Measurements from ENCODE around the gene TENM4. TPM values are rescaled to one million over a fixed set of nuclear protein-coding genes. Genes with fewer than 3 reads are reported as not detected.

The TENM4 gene
- total RNA-seq, 2 experiments from 2014 or later, result not detected

GRCh38 chr11:78635814-78636506 is 804.9 kb downstream of the TENM4 start:
- intact Hi-C loops (cut with micrococcal nuclease; ENCODE audit: unreplicated experiment), result no loop called here
- Histone ChIP-seq H3K4me1 (ENCODE audit: insufficient read depth, low read length, poor library complexity, severe bottlenecking) (no peaks in the 10 kb centered on the region), H3K27ac (ENCODE audit: low read depth, low read length, poor library complexity, severe bottlenecking) (no peak overlapping the region), H2AFZ (ENCODE audit: low read length) (no peak overlapping the region), H3K9me2 (ENCODE audit: insufficient read depth, low read length) (no peaks in the 10 kb centered on the region), H3K4me3 (ENCODE audit: low read depth, low read length, poor library complexity, severe bottlenecking) (no peak overlapping the region), H4K20me1 (ENCODE audit: insufficient read depth, low read length) (no peaks in the 10 kb centered on the region), H3K36me3 (ENCODE audit: insufficient read depth, low read length) (no peaks in the 10 kb centered on the region), H3K4me2 (ENCODE audit: low read length) (no peak overlapping the region), H3K79me2 (ENCODE audit: insufficient read depth, low read depth, low read length) (no peaks in the 10 kb centered on the region), H3K9me3 (ENCODE audit: low read length) (no peaks in the 10 kb centered on the region)
- TF ChIP-seq CTCF (conservative IDR thresholded peaks at IDR 0.05; ENCODE audit: low read length), result no peak
- no peak for TF ChIP-seq EZH2phosphoT487 (IDR thresholded peaks at IDR 0.05; ENCODE audit: borderline replicate concordance, low read depth, low read length)
- POLR2A ChIA-PET, result interaction anchor here (0.5 to 1.2 kb wide), 2 partner anchors 35 to 487 kb away, joined by 3 read pairs; no protein-coding TSS in a partner anchor
- no peak for DNase-seq (ENCODE audit: low spot score)
- CTCF ChIA-PET (ENCODE audit: unreplicated experiment), result no interaction called here
- no TSS peak for BruUV-seq (replicated peaks)

- no peaks in the 10 kb centered on the region for H3K4me1 ChIP-seq (ENCODE audit: insufficient read depth, low read length, poor library complexity, severe bottlenecking)
- no peaks in the 10 kb centered on the region for H3K9me2 ChIP-seq (ENCODE audit: insufficient read depth, low read length)
- no TSS peak for BruUV-seq (replicated peaks)
- H3K4me3 ChIP-seq (ENCODE audit: low read depth, low read length, poor library complexity, severe bottlenecking), result no peak overlapping the region
- no peak overlapping the region for H3K27ac ChIP-seq (ENCODE audit: low read depth, low read length, poor library complexity, severe bottlenecking)
- intact Hi-C loops (cut with micrococcal nuclease; ENCODE audit: unreplicated experiment), result no loop called here
- no peaks in the 10 kb centered on the region for H4K20me1 ChIP-seq (ENCODE audit: insufficient read depth, low read length)
- no peaks in the 10 kb centered on the region for H3K36me3 ChIP-seq (ENCODE audit: insufficient read depth, low read length)
- no peak overlapping the region for H3K4me2 ChIP-seq (ENCODE audit: low read length)
- DNase-seq (ENCODE audit: low spot score), result no peak
- POLR2A ChIA-PET, result no interaction called here
- TF ChIP-seq CTCF (conservative IDR thresholded peaks at IDR 0.05; ENCODE audit: low read length) (no peak), EZH2phosphoT487 (IDR thresholded peaks at IDR 0.05; ENCODE audit: borderline replicate concordance, low read depth, low read length) (no peak)
- no peaks in the 10 kb centered on the region for H3K79me2 ChIP-seq (ENCODE audit: insufficient read depth, low read depth, low read length)
- no peak overlapping the region for H2AFZ ChIP-seq (ENCODE audit: low read length)
- CTCF ChIA-PET (ENCODE audit: unreplicated experiment), result no interaction called here
- no peaks in the 10 kb centered on the region for H3K9me3 ChIP-seq (ENCODE audit: low read length)
Observed at GRCh38 chr11:78633516-78634310, 807.1 kb downstream of the TENM4 start.
